ENCODE results near the gene MMP17.
"Not testable (repeated sequence)": the region's sequence is repeated elsewhere in the genome, so short reads cannot be mapped to it uniquely, and the experiment has no call there.

Gene MMP17

DNA sequence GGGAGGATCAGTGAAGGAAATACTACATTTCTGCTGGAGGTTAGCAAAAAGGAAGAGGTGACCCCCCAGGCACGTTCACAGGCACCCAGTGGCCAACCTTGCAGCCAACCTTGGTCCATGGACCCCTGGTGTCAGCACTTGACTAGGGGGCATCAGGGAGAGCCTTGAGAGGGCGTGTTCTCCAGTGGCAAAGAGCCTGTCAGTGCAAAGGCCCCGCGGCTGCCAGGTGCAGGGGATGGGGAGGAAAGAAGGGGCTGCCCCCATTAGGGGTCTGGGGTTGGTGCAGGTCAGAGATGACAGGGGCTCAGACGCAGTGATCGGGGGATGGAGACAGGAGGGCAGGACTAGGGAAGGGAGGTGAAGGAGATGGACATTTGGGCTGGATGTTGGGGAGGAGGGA lies 43.5 kb downstream of the MMP17 start:
- H3K36me3 Mint-ChIP-seq (ENCODE audit: insufficient read depth): no peaks in the 10 kb centered on the region
- no peaks in the 10 kb centered on the region for H3K27me3 Mint-ChIP-seq
- H3K4me1 Mint-ChIP-seq: no peaks in the 10 kb centered on the region
- no peak overlapping the region for H3K27ac Mint-ChIP-seq (ENCODE audit: low read depth)
- no peaks in the 10 kb centered on the region for H3K9me3 Mint-ChIP-seq
- no peak for DNase-seq (ENCODE audit: low spot score in 2 of 2)
- no peak for ATAC-seq (replicated peaks; ENCODE audit: extremely low read depth, poor library complexity, severe bottlenecking)
- no peak overlapping the region for H3K4me3 Mint-ChIP-seq

DNA sequence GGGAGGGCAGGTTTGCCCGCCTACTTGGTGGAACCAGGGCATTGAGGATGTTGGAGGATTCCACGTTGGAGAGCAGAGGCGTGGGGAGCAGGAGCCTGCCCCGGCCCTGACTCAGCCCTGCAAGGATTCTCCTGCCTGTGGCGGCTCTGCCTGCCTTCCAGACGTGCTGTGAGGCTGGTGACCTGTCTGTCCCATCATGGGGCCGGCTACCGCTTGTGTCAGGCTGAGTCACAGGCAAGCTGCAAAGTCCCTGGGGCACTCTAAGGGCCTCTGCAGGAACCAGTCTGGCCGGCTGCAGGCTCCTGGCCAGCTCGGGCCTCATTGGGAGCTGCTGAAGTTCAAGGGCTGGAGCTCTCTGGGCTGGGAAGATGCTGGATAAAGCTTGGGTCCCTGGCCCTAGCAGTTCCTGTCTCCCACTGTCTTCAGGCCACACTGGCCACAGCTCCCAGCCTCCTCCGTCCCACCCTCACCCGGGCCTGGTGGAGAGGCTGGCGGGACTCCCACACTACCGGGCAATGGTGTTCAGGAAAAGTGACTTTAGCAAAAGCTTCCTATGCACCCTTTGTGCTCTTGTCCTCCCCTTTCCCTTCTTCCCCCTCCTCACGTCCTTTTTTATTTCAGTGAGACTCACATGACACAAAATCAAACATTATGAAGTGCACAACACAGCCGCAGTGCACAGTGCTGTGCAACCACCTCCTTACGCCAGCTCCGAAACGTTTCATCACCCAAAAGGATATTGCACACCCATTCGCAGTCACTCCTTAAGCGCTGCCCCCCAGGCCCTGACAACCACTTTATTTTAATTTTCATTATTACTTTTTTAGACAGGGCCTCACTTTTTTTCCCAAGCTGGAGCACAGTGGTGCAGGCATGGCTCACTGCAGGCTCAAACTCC lies 44.2 kb downstream of the MMP17 start:
- no peak overlapping the region for H3K27ac Mint-ChIP-seq (ENCODE audit: low read depth)
- no peak for ATAC-seq (replicated peaks; ENCODE audit: extremely low read depth, poor library complexity, severe bottlenecking)

GRCh38 chr12:131873293-131873692 lies 45.1 kb downstream of the MMP17 start:
- Mint-ChIP-seq H3K27ac (ENCODE audit: low read depth) (no peak overlapping the region), H3K27me3 (peaks cover 9% of the 10 kb centered on the region), H3K36me3 (ENCODE audit: insufficient read depth) (no peaks in the 10 kb centered on the region)

More for the DNA sequence above, 44.2 kb downstream of the MMP17 start:
- DNase-seq (ENCODE audit: low spot score in 2 of 2): no peak
- Mint-ChIP-seq H3K4me3 (no peak overlapping the region), H3K4me1 (no peaks in the 10 kb centered on the region), H3K9me3 (no peaks in the 10 kb centered on the region), H3K27me3 (peaks cover under 1% of the 10 kb centered on the region), H3K36me3 (ENCODE audit: insufficient read depth) (no peaks in the 10 kb centered on the region)

GRCh38 chr12:131874972-131875371 lies 46.8 kb downstream of the MMP17 start:
- peaks cover 22% of the 10 kb centered on the region for H3K27me3 Mint-ChIP-seq
- not testable (repeated sequence) for DNase-seq (ENCODE audit: low spot score in 2 of 2); H3K9me3 Mint-ChIP-seq; H3K4me1 Mint-ChIP-seq; ATAC-seq (replicated peaks; ENCODE audit: extremely low read depth, poor library complexity, severe bottlenecking); H3K36me3 Mint-ChIP-seq (ENCODE audit: insufficient read depth); H3K4me3 Mint-ChIP-seq; H3K27ac Mint-ChIP-seq (ENCODE audit: low read depth)

More at GRCh38 chr12:131873293-131873692, 45.1 kb downstream of the MMP17 start:
- no peak for ATAC-seq (replicated peaks; ENCODE audit: extremely low read depth, poor library complexity, severe bottlenecking)
- Mint-ChIP-seq H3K4me3 (no peak overlapping the region), H3K9me3 (no peaks in the 10 kb centered on the region), H3K4me1 (no peaks in the 10 kb centered on the region)
- DNase-seq (ENCODE audit: low spot score in 2 of 2): no peak

DNA sequence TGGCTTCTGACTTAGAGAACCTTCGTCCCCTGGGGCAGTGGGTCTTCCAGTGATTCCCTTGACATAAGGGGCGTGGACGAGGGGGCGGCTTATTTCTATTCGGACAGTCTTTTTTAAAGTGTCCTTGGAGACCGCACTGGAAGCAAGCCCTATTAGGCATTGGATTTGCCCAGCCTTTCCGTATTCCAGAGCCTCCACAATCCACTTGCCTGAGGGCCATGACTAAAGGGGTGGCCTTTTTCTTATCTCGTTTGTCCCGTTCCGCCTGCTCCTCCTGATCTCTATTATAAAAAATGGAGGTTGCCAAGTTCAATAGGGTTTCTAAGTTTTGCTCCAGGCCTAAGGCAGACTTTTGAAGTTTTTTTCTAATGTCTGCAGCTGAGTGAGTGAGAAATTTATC lies 49.0 kb downstream of the MMP17 start:
- H3K4me1 Mint-ChIP-seq; DNase-seq (ENCODE audit: low spot score in 2 of 2); H3K36me3 Mint-ChIP-seq (ENCODE audit: insufficient read depth); H3K4me3 Mint-ChIP-seq; H3K27ac Mint-ChIP-seq (ENCODE audit: low read depth); ATAC-seq (replicated peaks; ENCODE audit: extremely low read depth, poor library complexity, severe bottlenecking); H3K9me3 Mint-ChIP-seq: not testable (repeated sequence)
- peaks cover 42% of the 10 kb centered on the region for H3K27me3 Mint-ChIP-seq

DNA sequence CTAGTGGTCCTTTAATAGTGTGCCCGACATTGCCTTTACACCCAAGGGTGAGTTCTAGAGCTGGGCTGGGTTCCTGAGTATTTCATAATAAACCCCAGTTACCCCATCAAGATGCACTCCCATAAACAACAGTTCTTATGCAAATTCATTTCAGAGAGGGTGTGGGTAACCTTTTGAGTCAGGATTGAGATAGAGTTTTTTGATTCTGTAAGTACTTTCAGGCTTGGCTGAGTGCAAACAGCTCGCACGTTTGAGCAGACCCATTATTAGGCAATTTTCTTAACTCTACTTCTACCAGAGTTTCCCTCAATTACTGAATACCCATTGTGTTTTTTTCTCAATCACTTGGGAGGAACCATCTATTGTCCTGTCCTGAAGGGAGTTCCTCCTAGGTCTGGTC lies 50.2 kb downstream of the MMP17 start:
- H3K9me3 Mint-ChIP-seq; H3K4me3 Mint-ChIP-seq; H3K27ac Mint-ChIP-seq (ENCODE audit: low read depth); H3K4me1 Mint-ChIP-seq; ATAC-seq (replicated peaks; ENCODE audit: extremely low read depth, poor library complexity, severe bottlenecking); DNase-seq (ENCODE audit: low spot score in 2 of 2); H3K36me3 Mint-ChIP-seq (ENCODE audit: insufficient read depth): not testable (repeated sequence)
- peaks cover 44% of the 10 kb centered on the region for H3K27me3 Mint-ChIP-seq

DNA sequence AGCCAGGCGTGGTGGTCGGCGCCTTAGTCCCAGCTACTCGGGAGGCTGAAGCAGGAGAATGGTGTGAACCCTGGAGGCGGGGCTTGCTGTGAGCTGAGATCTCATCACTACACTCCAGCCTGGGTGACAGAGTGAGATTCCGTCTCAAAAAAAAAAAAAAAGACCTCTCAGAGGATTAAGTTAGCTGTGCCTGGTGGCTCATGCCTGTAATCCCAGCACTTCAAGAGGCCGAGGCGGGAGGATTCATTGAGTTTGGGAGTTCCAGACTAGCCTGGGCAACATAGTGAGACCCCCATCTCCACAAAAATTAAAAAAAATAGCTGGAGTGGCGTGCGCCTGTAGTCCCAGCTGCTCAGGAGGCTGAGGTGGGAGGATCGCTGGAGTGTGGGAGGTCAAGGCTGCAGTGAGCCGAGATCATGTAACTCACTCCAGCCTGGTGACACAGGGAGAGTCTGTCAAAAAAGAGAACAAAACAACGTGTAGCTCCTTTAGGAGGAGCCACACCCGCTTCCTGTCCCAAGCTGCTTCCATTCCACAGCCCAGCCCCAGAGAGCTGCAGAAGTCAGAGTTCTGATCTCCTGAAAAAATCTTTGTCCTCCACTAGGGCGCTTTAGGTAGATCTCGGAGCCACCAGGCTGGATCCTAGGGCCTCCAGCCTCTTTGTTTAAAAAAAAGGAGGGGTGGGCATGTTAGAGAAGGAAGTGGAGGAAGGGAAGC lies 54.8 kb downstream of the MMP17 start:
- no peaks in the 10 kb centered on the region for H3K9me3 Mint-ChIP-seq
- H3K27ac Mint-ChIP-seq (ENCODE audit: low read depth): no peak overlapping the region
- H3K36me3 Mint-ChIP-seq (ENCODE audit: insufficient read depth): no peaks in the 10 kb centered on the region
- ATAC-seq (replicated peaks; ENCODE audit: extremely low read depth, poor library complexity, severe bottlenecking) (no peak), DNase-seq (ENCODE audit: low spot score in 2 of 2) (no peak)
- H3K4me1 Mint-ChIP-seq: no peaks in the 10 kb centered on the region
- peaks cover 38% of the 10 kb centered on the region for H3K27me3 Mint-ChIP-seq
- H3K4me3 Mint-ChIP-seq: no peak overlapping the region

GRCh38 chr12:131883521-131883900 lies 55.3 kb downstream of the MMP17 start:
- H3K9me3 Mint-ChIP-seq: no peaks in the 10 kb centered on the region
- no peak for ATAC-seq (replicated peaks; ENCODE audit: extremely low read depth, poor library complexity, severe bottlenecking)
- peaks cover 34% of the 10 kb centered on the region for H3K27me3 Mint-ChIP-seq
- DNase-seq (ENCODE audit: low spot score in 2 of 2): no peak
- no peak overlapping the region for H3K4me3 Mint-ChIP-seq
- no peaks in the 10 kb centered on the region for H3K36me3 Mint-ChIP-seq (ENCODE audit: insufficient read depth)
- H3K27ac Mint-ChIP-seq (ENCODE audit: low read depth): no peak overlapping the region
- no peaks in the 10 kb centered on the region for H3K4me1 Mint-ChIP-seq

GRCh38 chr12:131885076-131885475 lies 56.9 kb downstream of the MMP17 start:
- H3K4me1 Mint-ChIP-seq; H3K4me3 Mint-ChIP-seq; H3K36me3 Mint-ChIP-seq (ENCODE audit: insufficient read depth); DNase-seq (ENCODE audit: low spot score in 2 of 2); H3K27ac Mint-ChIP-seq (ENCODE audit: low read depth); ATAC-seq (replicated peaks; ENCODE audit: extremely low read depth, poor library complexity, severe bottlenecking); H3K9me3 Mint-ChIP-seq: not testable (repeated sequence)
- H3K27me3 Mint-ChIP-seq: peaks cover 20% of the 10 kb centered on the region

DNA sequence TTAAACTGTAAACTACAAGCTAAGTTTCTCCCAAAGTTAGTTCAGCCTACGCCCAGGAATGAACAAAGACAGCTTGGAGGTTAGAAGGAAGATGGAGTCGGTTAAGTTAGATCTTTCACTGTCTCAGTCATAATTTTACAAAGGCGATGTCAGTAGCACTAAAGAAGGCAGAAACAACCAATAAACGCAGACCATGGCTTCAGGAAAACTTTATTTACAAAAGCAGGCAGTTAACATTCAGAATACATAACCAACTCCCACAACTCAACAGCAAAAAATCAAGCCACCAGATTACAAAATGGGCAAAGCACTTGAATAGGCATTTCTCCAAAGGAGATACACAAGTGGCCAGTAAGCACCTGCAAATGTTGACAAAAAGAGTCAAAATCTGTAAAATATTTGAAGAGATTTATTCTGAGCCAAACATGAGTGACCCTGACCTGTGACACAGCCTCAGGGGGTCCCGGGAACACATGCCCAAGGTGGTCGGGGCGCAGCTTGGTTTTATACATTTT lies 57.4 kb downstream of the MMP17 start:
- H3K4me1 Mint-ChIP-seq: no peaks in the 10 kb centered on the region
- ATAC-seq (replicated peaks; ENCODE audit: extremely low read depth, poor library complexity, severe bottlenecking) (no peak), DNase-seq (ENCODE audit: low spot score in 2 of 2) (no peak)
- H3K27me3 Mint-ChIP-seq: peaks cover 15% of the 10 kb centered on the region
- H3K9me3 Mint-ChIP-seq: no peaks in the 10 kb centered on the region
- no peak overlapping the region for H3K4me3 Mint-ChIP-seq
- no peak overlapping the region for H3K27ac Mint-ChIP-seq (ENCODE audit: low read depth)
- H3K36me3 Mint-ChIP-seq (ENCODE audit: insufficient read depth): no peaks in the 10 kb centered on the region

DNA sequence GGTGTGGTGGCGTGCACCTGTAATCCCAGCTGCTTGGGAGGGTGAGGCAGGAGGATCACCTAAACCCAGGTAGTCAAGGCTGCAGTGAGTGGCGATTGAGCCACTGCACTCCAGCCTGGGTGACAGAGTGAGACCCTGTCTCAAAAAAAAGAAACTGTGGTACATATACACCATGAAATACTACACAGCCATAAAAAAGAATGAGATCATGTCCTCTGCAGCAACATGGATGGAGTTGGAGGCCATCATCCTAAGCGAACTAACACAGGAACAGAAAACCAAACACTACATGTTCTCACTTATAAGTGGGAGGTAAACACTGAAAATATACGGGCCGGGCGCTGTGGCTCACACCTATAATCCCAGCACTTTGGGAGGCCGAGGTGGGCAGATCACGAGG lies 63.5 kb downstream of the MMP17 start:
- DNase-seq (ENCODE audit: low spot score in 2 of 2); H3K4me3 Mint-ChIP-seq; ATAC-seq (replicated peaks; ENCODE audit: extremely low read depth, poor library complexity, severe bottlenecking); H3K36me3 Mint-ChIP-seq (ENCODE audit: insufficient read depth); H3K9me3 Mint-ChIP-seq; H3K27ac Mint-ChIP-seq (ENCODE audit: low read depth); H3K27me3 Mint-ChIP-seq: not testable (repeated sequence)
- peaks cover 10% of the 10 kb centered on the region for H3K4me1 Mint-ChIP-seq

- no peaks in the 10 kb centered on the region for H3K27me3 Mint-ChIP-seq
- no peak overlapping the region for H3K4me3 Mint-ChIP-seq
- H3K36me3 Mint-ChIP-seq (ENCODE audit: insufficient read depth): peaks cover 3% of the 10 kb centered on the region
- peak overlapping the region; percentile 66 for H3K27ac Mint-ChIP-seq (ENCODE audit: low read depth)
- peaks cover 21% of the 10 kb centered on the region for H3K4me1 Mint-ChIP-seq
- H3K9me3 Mint-ChIP-seq: no peaks in the 10 kb centered on the region
- DNase-seq (ENCODE audit: low spot score in 2 of 2): no peak
- ATAC-seq (replicated peaks; ENCODE audit: extremely low read depth, poor library complexity, severe bottlenecking): no peak
These were observed 64.8 kb downstream of the MMP17 start for GRCh38 chr12:131892711-131893604.
